ENCODE data around the gene SERPINF2. TPM values are rescaled to one million over a fixed set of nuclear protein-coding genes. Genes with fewer than 3 reads are reported as not detected.

SERPINF2 gene
- total RNA-seq, 4 donors from 2014 or later, result 1.2 to 9.0 (median 5.9) TPM

GRCh38 chr17:1745513-1746020 is 2.9 kb downstream of the SERPINF2 start:
- TF ChIP-seq, protein P1, sequence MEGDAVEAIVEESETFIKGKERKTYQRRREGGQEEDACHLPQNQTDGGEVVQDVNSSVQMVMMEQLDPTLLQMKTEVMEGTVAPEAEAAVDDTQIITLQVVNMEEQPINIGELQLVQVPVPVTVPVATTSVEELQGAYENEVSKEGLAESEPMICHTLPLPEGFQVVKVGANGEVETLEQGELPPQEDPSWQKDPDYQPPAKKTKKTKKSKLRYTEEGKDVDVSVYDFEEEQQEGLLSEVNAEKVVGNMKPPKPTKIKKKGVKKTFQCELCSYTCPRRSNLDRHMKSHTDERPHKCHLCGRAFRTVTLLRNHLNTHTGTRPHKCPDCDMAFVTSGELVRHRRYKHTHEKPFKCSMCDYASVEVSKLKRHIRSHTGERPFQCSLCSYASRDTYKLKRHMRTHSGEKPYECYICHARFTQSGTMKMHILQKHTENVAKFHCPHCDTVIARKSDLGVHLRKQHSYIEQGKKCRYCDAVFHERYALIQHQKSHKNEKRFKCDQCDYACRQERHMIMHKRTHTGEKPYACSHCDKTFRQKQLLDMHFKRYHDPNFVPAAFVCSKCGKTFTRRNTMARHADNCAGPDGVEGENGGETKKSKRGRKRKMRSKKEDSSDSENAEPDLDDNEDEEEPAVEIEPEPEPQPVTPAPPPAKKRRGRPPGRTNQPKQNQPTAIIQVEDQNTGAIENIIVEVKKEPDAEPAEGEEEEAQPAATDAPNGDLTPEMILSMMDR (IDR thresholded peaks at IDR 0.05), result no peak
- TF ChIP-seq POLR2A (IDR thresholded peaks at IDR 0.05), result no peak
- DNase-seq (ENCODE audit: low spot score in 2 of 2), result no peak
- WGBS, 2 donors, result 87 to 91% methylated on average over 10 to 12 of the region's 12 CpGs
- H3K4me3 ChIP-seq (ENCODE audit: low read depth, poor library complexity, severe bottlenecking), result no peak overlapping the region
- intact Hi-C loops (cut with DNase I; ENCODE audit: low total_unique reads), result no loop called here

GRCh38 chr17:1746975-1747543 is 4.4 kb downstream of the SERPINF2 start:
- WGBS, 2 donors, result 20 to 58% methylated on average over 11 to 21 of the region's 22 CpGs
- H3K4me3 ChIP-seq (ENCODE audit: low read depth, poor library complexity, severe bottlenecking), result no peak overlapping the region
- DNase-seq (ENCODE audit: low spot score in 2 of 2), result peak; percentile 79 to 94
- TF ChIP-seq POLR2A (IDR thresholded peaks at IDR 0.05), result no peak
- TF ChIP-seq, protein P1 (IDR thresholded peaks at IDR 0.05), result no peak
- intact Hi-C loops (cut with DNase I; ENCODE audit: low total_unique reads), result no loop called here

DNA sequence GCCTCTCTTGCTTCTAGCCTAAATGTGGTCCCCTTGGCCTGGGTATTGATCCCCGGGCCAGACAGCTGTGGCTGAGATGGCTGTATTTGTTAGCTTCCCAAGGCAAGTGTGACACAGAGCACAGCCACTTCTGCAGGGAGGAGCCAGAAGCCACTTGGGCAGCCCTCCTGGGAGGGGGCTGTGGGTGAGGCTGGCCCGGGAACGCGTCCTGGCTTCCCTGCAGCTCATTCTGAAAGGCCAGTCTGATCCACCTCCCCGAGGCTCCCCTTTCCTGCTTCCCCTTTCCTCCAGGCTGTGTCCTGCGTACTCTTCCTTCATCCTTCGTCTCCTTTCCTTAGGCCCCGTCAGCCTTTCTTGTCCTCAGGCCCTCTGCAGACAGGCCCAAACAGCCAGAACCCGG is 8.0 kb downstream of the SERPINF2 start:
- WGBS, 2 donors, result 62 to 80% methylated on average over 9 of the region's 9 CpGs
- intact Hi-C loops (cut with DNase I; ENCODE audit: low total_unique reads), result no loop called here
- TF ChIP-seq, protein P1 (IDR thresholded peaks at IDR 0.05), result no peak
- no peak for TF ChIP-seq POLR2A (IDR thresholded peaks at IDR 0.05)
- no peak overlapping the region for H3K4me3 ChIP-seq (ENCODE audit: low read depth, poor library complexity, severe bottlenecking)
- no peak for DNase-seq (ENCODE audit: low spot score in 2 of 2)

GRCh38 chr17:1752425-1753262 is 10.0 kb downstream of the SERPINF2 start:
- TF ChIP-seq, protein P1 (IDR thresholded peaks at IDR 0.05), result no peak
- no peak for TF ChIP-seq POLR2A (IDR thresholded peaks at IDR 0.05)
- 34 to 39% methylated on average over 16 to 18 of the region's 18 CpGs for WGBS, 2 donors

DNA sequence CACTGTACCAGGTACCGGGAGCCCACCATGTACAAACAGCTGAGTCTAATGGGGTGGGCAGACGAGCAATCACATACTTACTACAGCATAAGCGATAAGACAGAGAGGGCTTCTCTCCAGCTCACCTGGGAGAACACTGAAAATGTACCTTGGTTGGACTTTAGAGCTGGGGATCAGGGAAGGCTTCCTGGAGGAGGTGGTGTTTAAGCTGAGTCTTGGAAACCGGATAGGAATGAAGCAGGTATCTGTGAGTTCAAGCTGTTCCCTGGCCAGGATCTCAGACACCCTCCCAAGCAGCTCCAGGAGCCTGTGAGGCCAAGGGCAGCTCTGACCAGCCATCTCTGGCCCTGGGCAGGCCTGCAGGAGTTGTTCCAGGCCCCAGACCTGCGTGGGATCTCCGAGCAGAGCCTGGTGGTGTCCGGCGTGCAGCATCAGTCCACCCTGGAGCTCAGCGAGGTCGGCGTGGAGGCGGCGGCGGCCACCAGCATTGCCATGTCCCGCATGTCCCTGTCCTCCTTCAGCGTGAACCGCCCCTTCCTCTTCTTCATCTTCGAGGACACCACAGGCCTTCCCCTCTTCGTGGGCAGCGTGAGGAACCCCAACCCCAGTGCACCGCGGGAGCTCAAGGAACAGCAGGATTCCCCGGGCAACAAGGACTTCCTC is 11.2 kb downstream of the SERPINF2 start:
- WGBS, 2 donors, result 84 to 87% methylated on average over 19 to 23 of the region's 23 CpGs
- intact Hi-C loops (cut with DNase I; ENCODE audit: low total_unique reads), result no loop called here
- no peak overlapping the region for H3K4me3 ChIP-seq (ENCODE audit: low read depth, poor library complexity, severe bottlenecking)

More at GRCh38 chr17:1752425-1753262, 10.0 kb downstream of the SERPINF2 start:
- intact Hi-C loops (cut with DNase I; ENCODE audit: low total_unique reads), result no loop called here
- DNase-seq (ENCODE audit: low spot score in 2 of 2), result no peak
- no peak overlapping the region for H3K4me3 ChIP-seq (ENCODE audit: low read depth, poor library complexity, severe bottlenecking)

More for the DNA sequence above, 11.2 kb downstream of the SERPINF2 start:
- DNase-seq (ENCODE audit: low spot score in 2 of 2), result no peak
- TF ChIP-seq POLR2A (IDR thresholded peaks at IDR 0.05), result no peak
